ENCODE results near the gene MYCBPAP.

Gene MYCBPAP

GRCh38 chr17:50558091-50558490 is 49.9 kb downstream of the MYCBPAP start:
- no peak for DNase-seq (ENCODE audit: low spot score)

GRCh38 chr17:50558581-50558940 is 50.3 kb downstream of the MYCBPAP start:
- no peak for DNase-seq (ENCODE audit: low spot score)

- DNase-seq (ENCODE audit: low spot score) = no peak
Observed at GRCh38 chr17:50558941-50559614, 50.8 kb downstream of the MYCBPAP start.

GRCh38 chr17:50559674-50560184 is 51.5 kb downstream of the MYCBPAP start:
- no peak for DNase-seq (ENCODE audit: low spot score)

- peak; percentile 68 for DNase-seq (ENCODE audit: low spot score)
Observed at GRCh38 chr17:50560185-50560824, 52.1 kb downstream of the MYCBPAP start, which contains the start of gene CACNA1G. Gene CACNA1G (plus strand): TSS chr17:50560715. CDS start chr17:50561460, 745 bp downstream.

GRCh38 chr17:50560931-50561745 is 52.9 kb downstream of the MYCBPAP start:
- no peak for DNase-seq (ENCODE audit: low spot score)

GRCh38 chr17:50561746-50562141 is 53.5 kb downstream of the MYCBPAP start:
- no peak for DNase-seq (ENCODE audit: low spot score)

GRCh38 chr17:50562242-50563091 is 54.2 kb downstream of the MYCBPAP start:
- DNase-seq (ENCODE audit: low spot score) = no peak

GRCh38 chr17:50563092-50563511 is 54.9 kb downstream of the MYCBPAP start:
- DNase-seq (ENCODE audit: low spot score) = no peak

- DNase-seq (ENCODE audit: low spot score) = no peak
Observed at GRCh38 chr17:50564916-50565315, 56.7 kb downstream of the MYCBPAP start.

- no peak for DNase-seq (ENCODE audit: low spot score)
Observed at GRCh38 chr17:50565402-50566350, 57.4 kb downstream of the MYCBPAP start.

GRCh38 chr17:50566886-50567285 is 58.6 kb downstream of the MYCBPAP start:
- no peak for DNase-seq (ENCODE audit: low spot score)

- no peak for DNase-seq (ENCODE audit: low spot score)
Observed at GRCh38 chr17:50568659-50569058, 60.4 kb downstream of the MYCBPAP start.

GRCh38 chr17:50569592-50569991 is 61.4 kb downstream of the MYCBPAP start:
- DNase-seq (ENCODE audit: low spot score) = no peak

- no peak for DNase-seq (ENCODE audit: low spot score)
Observed at GRCh38 chr17:50570032-50570431, 61.8 kb downstream of the MYCBPAP start.

GRCh38 chr17:50570528-50570927 is 62.3 kb downstream of the MYCBPAP start:
- DNase-seq (ENCODE audit: low spot score) = no peak

- no peak for DNase-seq (ENCODE audit: low spot score)
Observed at GRCh38 chr17:50571681-50572080, 63.4 kb downstream of the MYCBPAP start.

- DNase-seq (ENCODE audit: low spot score) = no peak
Observed at GRCh38 chr17:50572541-50572940, 64.3 kb downstream of the MYCBPAP start.

- no peak for DNase-seq (ENCODE audit: low spot score)
Observed at GRCh38 chr17:50573866-50574611, 65.8 kb downstream of the MYCBPAP start.
